GM21526 (cell line): ENCODE measurements around the gene NEK6.

Source experiments
- ATAC-seq: cut with Tn5 transposase; IDR thresholded peaks from one replicate; pipeline ENCODE4 v1.9.1; 2021; ENCODE audit warnings: moderate library complexity; ENCODE audit not compliant: unreplicated experiment, low FRiP score

The NEK6 gene

DNA sequence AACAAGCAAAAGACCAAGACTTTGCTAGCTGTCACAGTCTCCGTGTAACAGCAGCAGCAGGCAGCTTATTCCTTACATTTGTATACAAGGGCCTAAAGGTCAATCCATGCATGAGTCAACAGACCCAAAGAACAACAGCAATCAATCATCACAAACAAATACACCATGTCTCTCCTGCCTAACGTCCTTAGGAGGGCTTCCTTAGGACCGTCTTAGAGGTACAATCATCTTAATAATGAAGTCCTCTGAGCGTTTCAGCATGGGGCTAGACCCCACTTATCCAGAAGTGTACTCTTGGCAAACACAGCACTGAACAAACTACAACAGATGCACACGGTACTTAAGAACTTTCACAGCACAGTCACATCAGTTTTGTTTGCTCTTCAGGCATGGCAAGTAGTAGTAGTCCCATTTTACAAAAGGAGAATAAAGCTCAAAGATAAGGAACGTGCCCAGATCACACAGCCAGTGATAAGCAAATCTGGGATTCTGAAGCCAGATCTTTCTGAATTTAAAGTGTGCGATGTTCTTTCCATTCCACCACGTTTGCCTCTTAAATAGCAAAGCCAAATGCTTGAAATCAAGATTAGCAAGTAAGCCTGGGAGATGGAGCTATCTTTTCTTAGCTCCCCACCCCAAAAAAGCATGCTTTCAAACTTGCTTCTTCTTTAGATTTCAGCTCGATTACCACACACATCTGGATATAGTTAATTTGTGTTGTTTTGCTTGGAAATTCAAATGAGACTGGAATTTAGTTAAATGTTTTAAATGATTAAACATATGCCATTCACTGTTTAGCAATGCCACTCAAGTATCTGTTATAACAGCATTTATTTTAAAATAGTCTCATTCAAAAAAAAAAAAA lies 133.3 kb downstream of the NEK6 start:
- ATAC-seq = no peak

DNA sequence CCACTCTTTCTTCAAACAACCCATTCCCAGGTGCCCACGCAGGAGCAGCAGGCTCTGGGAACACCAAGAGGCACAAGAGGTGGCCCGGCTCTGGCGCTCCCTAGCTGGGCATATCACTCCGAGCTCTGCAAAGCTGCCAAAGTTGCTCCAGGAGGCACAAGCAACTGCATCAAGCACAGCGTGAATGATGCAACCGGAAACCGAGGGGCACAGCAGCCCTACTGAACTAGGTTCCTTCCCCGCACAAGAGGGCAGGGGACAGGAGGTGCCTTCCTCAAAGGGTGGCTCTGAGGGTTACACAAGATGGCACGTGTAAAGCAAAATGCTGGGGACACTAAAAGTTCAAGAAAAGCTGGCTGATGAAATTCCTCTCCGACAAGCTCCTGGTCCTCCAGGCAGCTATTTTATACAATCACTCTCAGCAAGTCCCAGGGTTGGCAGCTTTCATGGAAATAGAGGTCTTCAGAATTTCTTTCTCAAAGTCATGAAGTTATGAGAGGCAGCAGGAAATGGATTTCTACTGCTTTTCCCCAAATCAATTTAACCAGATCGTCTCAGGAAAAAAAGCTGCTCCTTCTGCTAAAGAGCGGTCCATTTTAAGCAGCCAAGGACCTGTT lies 134.6 kb downstream of the NEK6 start:
- ATAC-seq = no peak

DNA sequence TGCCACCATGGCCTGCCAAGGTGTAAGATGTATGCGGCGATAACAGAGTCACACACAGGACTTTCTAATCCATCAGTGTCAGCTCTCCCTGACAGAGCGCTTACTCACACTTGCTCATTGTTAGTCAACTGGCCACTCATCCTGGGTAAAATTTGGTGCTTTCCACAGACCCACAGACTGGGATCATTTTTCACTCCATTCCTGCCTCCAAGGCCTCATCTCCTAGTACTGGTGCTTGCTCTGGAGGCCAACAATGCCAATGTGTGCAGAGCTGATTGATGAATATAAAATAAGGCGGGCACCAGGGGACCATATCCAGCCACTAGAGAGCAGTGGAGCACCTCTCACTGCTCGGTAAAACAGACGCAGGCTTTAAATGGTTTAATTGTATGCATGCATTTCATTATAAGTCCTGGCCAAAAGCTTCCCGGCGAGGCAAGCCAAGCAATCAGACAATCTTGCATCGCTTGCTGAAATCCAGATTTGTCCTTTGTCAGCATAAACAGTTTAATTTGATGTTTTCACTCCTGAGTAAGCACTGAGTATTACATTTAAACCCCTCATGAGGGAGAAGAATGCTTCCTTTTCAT lies 135.2 kb downstream of the NEK6 start:
- no peak for ATAC-seq

DNA sequence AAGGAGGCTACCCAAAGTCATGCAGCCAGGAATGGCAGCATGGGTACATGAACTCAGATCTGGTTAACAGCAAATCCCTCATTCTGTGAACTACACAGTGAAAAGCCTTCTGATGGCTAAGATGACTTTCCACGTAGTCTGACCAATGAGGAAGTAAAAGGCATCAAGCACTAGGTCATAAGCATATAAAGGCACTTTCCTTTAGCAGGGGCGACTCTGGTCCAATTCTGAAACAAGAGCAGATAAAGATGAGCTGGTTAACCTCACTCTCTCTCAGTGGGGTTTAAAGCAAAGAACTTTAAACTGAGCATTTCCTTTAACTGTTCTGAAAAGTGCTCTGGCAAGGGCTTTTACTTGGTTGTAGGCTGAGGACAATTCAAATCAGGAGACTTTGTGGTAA lies 136.4 kb downstream of the NEK6 start:
- ATAC-seq = no peak

DNA sequence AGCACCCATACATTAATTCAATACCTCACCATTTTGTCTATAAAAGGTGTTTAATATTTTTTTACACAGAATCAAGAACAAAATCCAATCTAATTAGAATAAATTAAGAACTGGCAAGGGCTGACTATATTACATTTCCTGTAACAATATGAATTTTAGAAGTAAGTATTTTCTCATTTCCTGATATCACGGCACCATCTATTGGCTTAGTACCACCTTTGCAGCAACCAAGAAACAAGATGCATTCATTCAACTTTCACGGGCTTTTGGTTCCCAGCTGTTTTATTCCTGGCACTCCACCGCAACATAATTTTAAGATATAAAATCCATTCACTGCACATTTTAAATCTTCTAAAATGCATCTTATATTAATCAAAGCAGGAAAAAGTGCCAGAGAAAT lies 136.8 kb downstream of the NEK6 start:
- ATAC-seq = no peak

DNA sequence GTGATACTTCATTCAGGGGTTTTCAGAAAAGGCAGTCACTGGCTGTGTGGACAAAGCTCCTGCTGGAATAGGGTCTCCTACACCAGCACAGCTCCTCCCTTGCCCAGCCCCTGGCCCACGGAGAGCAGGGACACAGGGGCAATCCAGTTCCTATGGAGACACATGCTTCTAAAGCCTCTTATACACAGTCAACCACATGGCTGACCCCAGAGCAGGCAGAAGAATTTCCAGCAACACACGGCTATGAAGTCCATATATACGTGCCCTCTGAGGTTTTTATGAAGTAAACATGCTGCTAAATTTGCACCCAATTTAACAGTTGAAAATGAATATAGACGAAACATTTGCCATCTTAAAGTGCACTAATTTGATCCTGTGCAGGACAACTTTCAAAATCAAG lies 138.1 kb downstream of the NEK6 start:
- no peak for ATAC-seq

DNA sequence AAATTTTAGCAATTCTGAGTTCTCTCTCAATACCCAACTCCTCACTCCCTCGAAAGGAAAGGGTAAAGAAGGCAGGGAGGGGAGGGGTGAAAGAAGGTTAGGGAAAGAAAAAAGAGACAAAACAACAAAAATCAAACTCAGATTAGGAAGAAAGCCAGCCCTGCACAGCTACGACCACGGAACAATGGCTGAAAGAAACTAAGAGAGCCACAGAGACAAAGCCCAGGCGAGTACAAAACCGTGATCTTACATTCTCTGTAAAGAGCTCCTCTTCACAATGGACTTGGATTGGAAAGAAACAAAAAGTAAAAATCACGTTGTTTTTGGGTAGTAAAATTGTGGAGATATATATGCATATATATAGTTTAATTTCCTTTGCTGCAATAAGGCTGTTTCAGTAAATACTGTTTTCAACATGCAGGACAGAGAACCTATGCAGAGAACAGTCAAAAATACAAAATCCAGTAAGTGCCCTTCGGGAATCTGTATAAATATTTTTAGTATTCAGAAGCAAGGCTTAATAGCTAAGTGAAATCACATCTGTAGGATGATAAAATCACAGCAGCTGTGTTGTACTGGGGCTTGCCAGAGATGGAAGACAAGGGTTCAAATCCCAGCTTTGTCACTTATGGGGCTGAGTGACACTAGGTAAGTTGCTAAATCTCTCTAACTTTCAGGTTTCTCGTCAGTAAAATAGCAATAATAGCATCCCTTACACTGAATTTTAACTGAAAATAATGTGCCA lies 140.6 kb downstream of the NEK6 start:
- ATAC-seq = no peak

DNA sequence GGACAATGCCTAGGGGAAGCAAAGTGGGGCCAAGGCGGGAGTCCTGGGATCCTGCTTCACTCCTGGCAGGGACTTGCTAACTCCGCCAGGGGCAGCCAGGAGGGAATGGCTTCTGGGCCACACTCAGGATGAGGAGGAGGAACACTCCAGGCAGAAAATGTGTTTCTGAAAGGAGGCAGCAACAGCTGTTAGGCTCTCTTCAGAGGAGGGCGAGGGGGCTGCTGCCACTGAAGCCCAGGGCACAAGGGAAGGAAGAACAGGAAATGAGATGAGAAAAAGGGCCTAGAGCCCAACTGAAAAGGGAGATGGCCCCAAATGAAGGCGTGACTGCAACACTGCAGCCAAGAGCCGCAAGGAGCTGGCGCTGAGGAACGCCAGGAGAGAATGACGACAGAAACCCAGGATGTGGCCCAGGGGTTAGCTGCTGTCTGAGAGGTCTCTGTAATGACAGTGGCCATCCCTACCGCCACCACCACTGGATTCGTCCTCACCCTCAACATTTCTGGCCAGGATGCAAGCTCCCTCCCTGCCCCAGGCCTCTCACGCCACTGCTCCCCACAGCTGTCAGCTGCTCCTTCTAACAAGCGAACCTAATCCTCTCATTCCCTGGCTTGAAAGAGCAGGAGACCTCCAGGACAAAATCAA lies 141.7 kb downstream of the NEK6 start:
- no peak for ATAC-seq

DNA sequence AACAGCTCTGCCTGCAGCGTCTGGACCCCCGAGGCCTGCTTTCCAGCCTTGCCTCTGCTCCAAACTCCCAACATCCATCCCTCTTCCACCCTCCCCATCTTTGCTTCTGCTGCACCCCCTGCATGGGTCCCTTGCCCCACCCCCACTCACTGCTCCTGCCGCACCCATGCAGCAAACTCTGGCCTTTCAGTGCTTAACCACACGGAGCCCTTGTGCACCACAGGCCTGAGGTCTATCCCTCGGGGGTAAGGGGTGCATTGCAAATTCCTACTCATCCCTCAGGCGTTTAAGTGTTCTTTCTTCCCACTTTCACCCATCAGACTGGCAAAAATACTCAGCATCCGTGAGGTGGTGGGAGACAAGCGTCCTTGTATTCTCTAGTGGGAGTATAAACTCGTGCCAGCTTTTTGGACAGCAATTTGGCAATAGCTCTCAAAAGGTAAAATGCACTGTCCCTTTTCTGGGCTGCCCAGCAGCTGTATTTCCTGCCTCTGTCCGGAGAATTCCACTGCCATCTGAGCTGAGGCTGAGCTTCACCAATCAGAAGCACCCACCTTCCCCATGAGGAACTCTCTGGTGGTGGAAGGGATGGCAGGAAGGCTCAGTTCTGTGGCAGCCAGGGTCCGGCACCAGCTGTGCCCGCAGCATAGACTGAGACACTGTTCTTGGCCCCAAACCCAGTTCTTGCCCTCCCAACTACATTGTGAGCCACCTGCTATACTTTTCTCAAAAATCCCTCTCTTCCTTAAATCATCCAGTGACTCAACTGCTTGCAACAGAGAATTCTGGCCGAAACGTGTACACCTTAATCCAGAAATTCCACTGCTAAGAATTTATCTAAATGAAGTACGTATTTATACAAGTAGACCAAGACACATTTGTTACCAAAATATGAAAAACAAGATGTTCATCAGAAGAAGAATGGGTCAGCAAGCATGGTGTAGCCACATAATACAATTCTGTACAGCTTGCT lies 142.5 kb downstream of the NEK6 start:
- no peak for ATAC-seq
